ENCODE results near the gene HOXC4. TPM values are rescaled to one million over a fixed set of nuclear protein-coding genes. Genes with fewer than 3 reads are reported as not detected.

Gene HOXC4
- total RNA-seq, 1 donor from 2014 or later, result not detected

DNA sequence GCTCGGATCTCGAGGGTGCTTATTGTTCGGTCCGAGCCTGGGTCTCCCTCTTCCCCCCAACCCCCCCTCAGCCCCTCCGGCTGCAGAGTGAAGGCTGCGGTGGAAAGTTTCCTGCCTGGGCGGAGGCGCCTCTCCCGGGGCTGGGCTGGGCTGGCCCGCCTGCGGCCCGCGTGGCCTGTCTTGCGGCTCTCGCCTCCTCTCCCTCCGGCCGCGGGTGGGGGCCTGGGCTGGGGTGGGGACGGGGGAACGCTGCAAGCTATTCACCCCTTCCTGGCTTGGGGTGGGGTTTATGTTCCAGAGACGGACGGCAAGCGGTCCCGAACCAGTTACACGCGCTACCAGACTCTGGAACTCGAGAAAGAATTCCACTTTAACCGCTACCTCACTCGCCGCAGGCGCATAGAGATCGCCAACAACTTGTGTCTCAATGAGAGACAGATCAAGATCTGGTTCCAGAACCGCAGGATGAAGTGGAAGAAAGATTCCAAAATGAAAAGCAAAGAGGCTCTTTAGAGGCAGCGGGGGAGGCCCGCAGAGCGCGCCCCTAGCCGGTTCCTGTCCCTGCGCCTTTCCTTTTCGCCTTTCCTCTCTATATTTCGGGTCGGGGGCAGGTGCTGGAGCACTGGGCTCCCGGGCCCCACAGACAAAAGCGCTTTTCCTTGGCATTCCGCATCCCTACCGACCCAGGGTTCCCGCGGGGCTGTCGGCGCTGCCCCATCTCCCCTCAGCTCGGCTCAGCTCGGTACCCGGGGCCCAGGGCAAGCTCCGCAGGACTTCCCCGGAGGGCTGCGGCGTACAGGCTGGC is 19.5 kb upstream of the HOXC4 start:
- DNase-seq, result no peak
- TF ChIP-seq, protein P1, sequence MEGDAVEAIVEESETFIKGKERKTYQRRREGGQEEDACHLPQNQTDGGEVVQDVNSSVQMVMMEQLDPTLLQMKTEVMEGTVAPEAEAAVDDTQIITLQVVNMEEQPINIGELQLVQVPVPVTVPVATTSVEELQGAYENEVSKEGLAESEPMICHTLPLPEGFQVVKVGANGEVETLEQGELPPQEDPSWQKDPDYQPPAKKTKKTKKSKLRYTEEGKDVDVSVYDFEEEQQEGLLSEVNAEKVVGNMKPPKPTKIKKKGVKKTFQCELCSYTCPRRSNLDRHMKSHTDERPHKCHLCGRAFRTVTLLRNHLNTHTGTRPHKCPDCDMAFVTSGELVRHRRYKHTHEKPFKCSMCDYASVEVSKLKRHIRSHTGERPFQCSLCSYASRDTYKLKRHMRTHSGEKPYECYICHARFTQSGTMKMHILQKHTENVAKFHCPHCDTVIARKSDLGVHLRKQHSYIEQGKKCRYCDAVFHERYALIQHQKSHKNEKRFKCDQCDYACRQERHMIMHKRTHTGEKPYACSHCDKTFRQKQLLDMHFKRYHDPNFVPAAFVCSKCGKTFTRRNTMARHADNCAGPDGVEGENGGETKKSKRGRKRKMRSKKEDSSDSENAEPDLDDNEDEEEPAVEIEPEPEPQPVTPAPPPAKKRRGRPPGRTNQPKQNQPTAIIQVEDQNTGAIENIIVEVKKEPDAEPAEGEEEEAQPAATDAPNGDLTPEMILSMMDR (IDR thresholded peaks at IDR 0.05; ENCODE audit: borderline replicate concordance), result no peak
- H3K4me1 ChIP-seq, result peaks cover 34% of the 10 kb centered on the region
- no peak overlapping the region for H3K27ac ChIP-seq (replicated peaks)
- H3K4me3 ChIP-seq, result peak overlapping the region; percentile 50
- intact Hi-C loops (cut with micrococcal nuclease), result no loop called here
- no peaks in the 10 kb centered on the region for H3K36me3 ChIP-seq
- peaks cover 100% of the 10 kb centered on the region for H3K27me3 ChIP-seq (ENCODE audit: low read depth)
- peaks cover 4% of the 10 kb centered on the region for H3K9me3 ChIP-seq (replicated peaks)

DNA sequence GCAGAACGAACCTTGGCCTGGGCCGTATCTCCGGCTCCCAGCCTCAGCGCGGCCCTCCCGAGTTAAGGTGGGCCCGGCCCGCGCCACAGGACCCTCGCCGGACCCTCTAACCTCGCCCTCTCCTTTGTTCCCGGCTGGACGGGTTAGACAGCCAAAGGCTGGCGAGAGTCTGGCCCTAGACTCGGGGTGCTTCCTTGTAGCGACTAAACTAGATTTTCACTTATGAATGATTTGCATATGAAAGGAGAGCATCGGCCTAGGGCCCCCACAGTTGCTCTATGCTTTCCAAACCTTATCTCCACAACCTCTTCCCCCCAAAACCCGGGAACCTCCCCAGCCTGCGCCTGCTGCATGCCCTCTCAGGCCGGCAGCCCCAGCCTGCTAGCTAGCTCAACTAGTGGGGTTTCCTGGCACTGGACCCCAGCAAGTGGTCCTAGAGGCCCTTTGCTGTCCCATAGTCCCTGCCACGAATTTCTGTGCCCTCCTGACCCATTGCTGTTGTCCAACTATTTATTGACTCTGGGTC is 18.8 kb upstream of the HOXC4 start:
- no peak overlapping the region for H3K4me3 ChIP-seq
- H3K27me3 ChIP-seq (ENCODE audit: low read depth), result peaks cover 100% of the 10 kb centered on the region
- H3K9me3 ChIP-seq (replicated peaks), result peaks cover 4% of the 10 kb centered on the region
- H3K4me1 ChIP-seq, result peaks cover 28% of the 10 kb centered on the region
- H3K27ac ChIP-seq (replicated peaks), result no peak overlapping the region
- no peak for DNase-seq
- intact Hi-C loops (cut with micrococcal nuclease), result no loop called here
- no peaks in the 10 kb centered on the region for H3K36me3 ChIP-seq
- TF ChIP-seq, protein P1 (IDR thresholded peaks at IDR 0.05; ENCODE audit: borderline replicate concordance), result no peak

DNA sequence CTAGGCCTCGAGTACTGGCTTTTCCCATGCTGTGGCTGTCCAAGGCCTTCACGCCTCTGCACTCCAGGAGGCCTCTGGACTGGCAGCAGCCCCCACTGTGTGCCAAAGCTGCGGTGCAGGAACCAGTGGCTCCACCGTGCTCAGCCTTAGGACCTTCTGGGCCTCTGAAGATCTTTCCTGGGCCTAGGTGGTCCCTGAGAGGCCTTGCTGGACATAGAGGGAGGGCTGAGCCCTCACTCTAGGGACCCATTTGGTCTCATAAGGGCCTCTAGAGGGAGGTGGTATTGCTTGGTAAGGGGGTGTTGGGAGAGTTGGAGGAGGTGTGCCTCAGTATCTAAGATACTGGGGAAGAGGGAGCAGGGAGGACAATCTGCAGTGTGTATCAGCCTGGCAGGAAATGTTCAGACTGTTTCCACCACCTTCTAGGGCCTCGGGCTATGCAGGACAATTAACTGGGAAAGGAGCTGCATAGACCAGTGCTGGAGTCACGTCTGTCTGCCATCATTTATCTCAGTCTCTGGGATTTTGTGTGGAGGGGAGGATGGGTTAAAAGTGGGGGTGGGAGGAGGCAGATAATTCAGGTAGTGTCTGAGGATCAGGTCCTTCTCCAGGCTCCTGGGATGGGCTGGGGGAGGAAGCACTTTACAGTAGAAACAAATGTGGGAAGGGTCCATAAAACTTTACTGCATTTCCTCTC is 17.9 kb upstream of the HOXC4 start:
- Histone ChIP-seq H3K27ac (replicated peaks) (no peak overlapping the region), H3K36me3 (no peaks in the 10 kb centered on the region), H3K4me3 (no peak overlapping the region), H3K9me3 (replicated peaks) (peaks cover 4% of the 10 kb centered on the region), H3K27me3 (ENCODE audit: low read depth) (peaks cover 100% of the 10 kb centered on the region), H3K4me1 (peaks cover 25% of the 10 kb centered on the region)
- TF ChIP-seq, protein P1 (IDR thresholded peaks at IDR 0.05; ENCODE audit: borderline replicate concordance), result no peak
- no peak for DNase-seq
- intact Hi-C loops (cut with micrococcal nuclease), result no loop called here

DNA sequence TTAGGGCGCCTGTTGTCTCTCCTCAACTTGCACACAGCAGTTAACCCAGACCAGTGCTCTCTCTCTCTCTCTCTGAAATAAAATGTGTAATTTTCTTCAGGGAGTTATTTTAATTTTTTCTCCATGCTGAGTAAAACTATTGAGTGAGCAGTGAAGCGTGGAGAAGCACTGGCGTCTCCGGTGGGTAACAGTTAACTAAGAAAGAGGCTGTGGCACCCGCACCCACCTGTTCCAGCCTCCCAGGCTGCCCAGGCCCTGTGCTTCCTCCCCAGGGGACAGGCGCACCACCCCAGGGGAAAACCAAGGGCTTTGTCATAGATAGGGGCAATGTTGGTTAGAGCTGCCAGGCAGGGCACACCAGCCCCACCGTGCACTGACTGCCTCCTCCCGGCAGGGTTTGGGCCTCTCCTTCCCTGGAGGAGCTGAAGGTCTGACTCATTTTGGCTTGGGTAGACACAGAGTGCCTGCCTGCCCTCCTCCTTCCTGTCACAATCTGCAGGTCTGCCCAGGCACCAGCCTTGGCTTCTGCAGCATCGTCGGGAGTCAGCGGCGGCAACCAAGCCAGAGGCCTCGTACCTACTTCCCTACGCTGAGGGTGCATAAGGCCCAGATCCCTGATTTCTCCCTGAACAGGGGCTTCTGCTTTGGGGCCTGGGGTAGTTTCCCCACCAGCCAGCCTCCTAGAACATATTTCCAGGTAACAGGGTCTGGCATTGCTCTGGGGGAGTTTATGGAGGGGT is 16.8 kb upstream of the HOXC4 start:
- Histone ChIP-seq H3K27me3 (ENCODE audit: low read depth) (peaks cover 100% of the 10 kb centered on the region), H3K27ac (replicated peaks) (no peak overlapping the region), H3K36me3 (no peaks in the 10 kb centered on the region), H3K4me1 (peaks cover 18% of the 10 kb centered on the region), H3K4me3 (no peak overlapping the region), H3K9me3 (replicated peaks) (peaks cover 4% of the 10 kb centered on the region)
- TF ChIP-seq, protein P1 (IDR thresholded peaks at IDR 0.05; ENCODE audit: borderline replicate concordance), result no peak
- DNase-seq, result no peak
- intact Hi-C loops (cut with micrococcal nuclease), result no loop called here

All from left ventricle myocardium inferior (tissue), 1 donor.